ENCODE data around the gene EBPL.

EBPL gene

GRCh38 chr13:49654011-49654410 lies 37.3 kb downstream of the EBPL start:
- no peaks in the 10 kb centered on the region for H3K4me1 ChIP-seq (ENCODE audit: insufficient read depth, low read length)
- H3K36me3 ChIP-seq (ENCODE audit: insufficient read depth, low read length) = no peaks in the 10 kb centered on the region; the same call in 1 of the 2 replicates
- no peak overlapping the region for H3K9ac ChIP-seq (ENCODE audit: low read depth, low read length)
- no peaks in the 10 kb centered on the region for H3K9me3 ChIP-seq (ENCODE audit: control insufficient read depth, insufficient read depth, low read length)

GRCh38 chr13:49653478-49653877 lies 37.8 kb downstream of the EBPL start:
- H3K4me1 ChIP-seq (ENCODE audit: insufficient read depth, low read length) = no peaks in the 10 kb centered on the region
- H3K9ac ChIP-seq (ENCODE audit: low read depth, low read length) = no peak overlapping the region
- no peaks in the 10 kb centered on the region for H3K9me3 ChIP-seq (ENCODE audit: control insufficient read depth, insufficient read depth, low read length)
- no peaks in the 10 kb centered on the region; the same call in 1 of the 2 replicates for H3K36me3 ChIP-seq (ENCODE audit: insufficient read depth, low read length)

- Histone ChIP-seq H3K4me1 (ENCODE audit: insufficient read depth, low read length) (no peaks in the 10 kb centered on the region), H3K9ac (ENCODE audit: low read depth, low read length) (no peak overlapping the region), H3K36me3 (ENCODE audit: insufficient read depth, low read length) (no peaks in the 10 kb centered on the region), H3K9me3 (ENCODE audit: control insufficient read depth, insufficient read depth, low read length) (no peaks in the 10 kb centered on the region)
Measured at GRCh38 chr13:49652355-49653305, 38.7 kb downstream of the EBPL start.

GRCh38 chr13:49651570-49652354 lies 39.5 kb downstream of the EBPL start:
- H3K4me1 ChIP-seq (ENCODE audit: insufficient read depth, low read length) = no peaks in the 10 kb centered on the region
- H3K9me3 ChIP-seq (ENCODE audit: control insufficient read depth, insufficient read depth, low read length) = no peaks in the 10 kb centered on the region
- no peak overlapping the region for H3K9ac ChIP-seq (ENCODE audit: low read depth, low read length)
- H3K36me3 ChIP-seq (ENCODE audit: insufficient read depth, low read length) = no peaks in the 10 kb centered on the region

- no peak overlapping the region for H3K9ac ChIP-seq (ENCODE audit: low read depth, low read length)
- H3K9me3 ChIP-seq (ENCODE audit: control insufficient read depth, insufficient read depth, low read length) = no peaks in the 10 kb centered on the region
- no peaks in the 10 kb centered on the region for H3K4me1 ChIP-seq (ENCODE audit: insufficient read depth, low read length)
- no peaks in the 10 kb centered on the region for H3K36me3 ChIP-seq (ENCODE audit: insufficient read depth, low read length)
Measured at GRCh38 chr13:49649963-49650312, 41.3 kb downstream of the EBPL start.

- Histone ChIP-seq H3K9ac (ENCODE audit: low read depth, low read length) (no peak overlapping the region), H3K4me1 (ENCODE audit: insufficient read depth, low read length) (no peaks in the 10 kb centered on the region), H3K36me3 (ENCODE audit: insufficient read depth, low read length) (no peaks in the 10 kb centered on the region), H3K9me3 (ENCODE audit: control insufficient read depth, insufficient read depth, low read length) (no peaks in the 10 kb centered on the region)
Measured at GRCh38 chr13:49649244-49649962, 41.9 kb downstream of the EBPL start.

GRCh38 chr13:49646688-49647087 lies 44.6 kb downstream of the EBPL start:
- Histone ChIP-seq H3K36me3 (ENCODE audit: insufficient read depth, low read length) (no peaks in the 10 kb centered on the region), H3K9ac (ENCODE audit: low read depth, low read length) (no peak overlapping the region), H3K4me1 (ENCODE audit: insufficient read depth, low read length) (0 out of 2 replicates have a peak, but pooled peaks cover 4% of the 10 kb centered on the region), H3K9me3 (ENCODE audit: control insufficient read depth, insufficient read depth, low read length) (no peaks in the 10 kb centered on the region)

GRCh38 chr13:49645451-49645850 lies 45.8 kb downstream of the EBPL start:
- Histone ChIP-seq H3K9me3 (ENCODE audit: control insufficient read depth, insufficient read depth, low read length) (no peaks in the 10 kb centered on the region), H3K4me1 (ENCODE audit: insufficient read depth, low read length) (0 out of 2 replicates have a peak, but pooled peaks cover 4% of the 10 kb centered on the region), H3K9ac (ENCODE audit: low read depth, low read length) (no peak overlapping the region), H3K36me3 (ENCODE audit: insufficient read depth, low read length) (no peaks in the 10 kb centered on the region)

- Histone ChIP-seq H3K4me1 (ENCODE audit: insufficient read depth, low read length) (0 out of 2 replicates have a peak, but pooled peaks cover 4% of the 10 kb centered on the region), H3K36me3 (ENCODE audit: insufficient read depth, low read length) (no peaks in the 10 kb centered on the region), H3K9ac (ENCODE audit: low read depth, low read length) (no peak overlapping the region), H3K9me3 (ENCODE audit: control insufficient read depth, insufficient read depth, low read length) (no peaks in the 10 kb centered on the region)
Measured at GRCh38 chr13:49643035-49643646, 48.1 kb downstream of the EBPL start.

- H3K36me3 ChIP-seq (ENCODE audit: insufficient read depth, low read length) = no peaks in the 10 kb centered on the region
- no peak overlapping the region for H3K9ac ChIP-seq (ENCODE audit: low read depth, low read length)
- H3K9me3 ChIP-seq (ENCODE audit: control insufficient read depth, insufficient read depth, low read length) = no peaks in the 10 kb centered on the region
- 0 out of 2 replicates have a peak, but pooled peaks cover 4% of the 10 kb centered on the region for H3K4me1 ChIP-seq (ENCODE audit: insufficient read depth, low read length)
Measured at GRCh38 chr13:49641801-49642291, 49.4 kb downstream of the EBPL start.

- H3K9me3 ChIP-seq (ENCODE audit: control insufficient read depth, insufficient read depth, low read length) = no peaks in the 10 kb centered on the region
- no peak overlapping the region for H3K9ac ChIP-seq (ENCODE audit: low read depth, low read length)
- H3K4me1 ChIP-seq (ENCODE audit: insufficient read depth, low read length) = 0 out of 2 replicates have a peak, but pooled peaks cover 4% of the 10 kb centered on the region
- H3K36me3 ChIP-seq (ENCODE audit: insufficient read depth, low read length) = no peaks in the 10 kb centered on the region
Measured at GRCh38 chr13:49638744-49639072, 52.6 kb downstream of the EBPL start.

GRCh38 chr13:49638030-49638743 lies 53.1 kb downstream of the EBPL start:
- no peaks in the 10 kb centered on the region for H3K36me3 ChIP-seq (ENCODE audit: insufficient read depth, low read length)
- H3K9me3 ChIP-seq (ENCODE audit: control insufficient read depth, insufficient read depth, low read length) = no peaks in the 10 kb centered on the region
- H3K4me1 ChIP-seq (ENCODE audit: insufficient read depth, low read length) = 0 out of 2 replicates have a peak, but pooled peaks cover 4% of the 10 kb centered on the region
- H3K9ac ChIP-seq (ENCODE audit: low read depth, low read length) = no peak overlapping the region

- Histone ChIP-seq H3K9ac (ENCODE audit: low read depth, low read length) (no peak overlapping the region), H3K36me3 (ENCODE audit: insufficient read depth, low read length) (no peaks in the 10 kb centered on the region), H3K4me1 (ENCODE audit: insufficient read depth, low read length) (no peaks in the 10 kb centered on the region), H3K9me3 (ENCODE audit: control insufficient read depth, insufficient read depth, low read length) (no peaks in the 10 kb centered on the region)
Measured at GRCh38 chr13:49636705-49637104, 54.6 kb downstream of the EBPL start.
